ENCODE data around the gene TTC34.

DNA sequence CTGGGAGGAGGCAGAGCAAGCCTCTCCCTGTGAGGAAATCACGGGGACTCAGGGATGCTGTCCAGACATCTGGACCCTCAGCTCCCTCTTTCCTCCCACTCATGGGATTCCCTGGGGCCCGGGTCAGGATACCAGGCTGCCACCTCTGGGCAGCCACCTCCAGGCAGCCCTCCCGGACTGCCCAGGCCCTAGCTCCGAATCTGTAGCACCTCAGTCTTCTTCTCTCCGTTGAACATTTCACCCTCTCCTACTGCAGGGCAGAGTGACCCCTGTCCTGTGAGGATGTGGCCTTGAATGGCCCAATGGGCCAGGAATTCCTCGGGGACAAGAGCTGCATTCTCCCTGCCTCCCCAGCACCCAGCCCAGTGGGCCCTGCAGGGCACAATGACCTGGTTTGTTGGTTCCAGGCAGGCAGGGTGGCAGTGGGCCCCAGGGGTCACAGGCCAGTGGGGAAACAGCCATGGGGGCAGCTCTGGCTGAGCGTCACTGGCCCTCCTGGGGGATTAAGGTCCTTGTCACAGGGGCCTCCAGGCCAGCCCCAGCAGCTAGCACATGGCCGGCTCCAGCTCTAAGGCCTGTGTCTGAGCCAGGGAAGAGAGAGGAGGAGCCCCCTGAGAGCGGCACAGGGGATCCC, 9.5 kb upstream of the TTC34 start:
- TF ChIP-seq EZH2phosphoT487 (IDR thresholded peaks at IDR 0.05; ENCODE audit: low read depth), result no peak
- TF ChIP-seq, protein P1, sequence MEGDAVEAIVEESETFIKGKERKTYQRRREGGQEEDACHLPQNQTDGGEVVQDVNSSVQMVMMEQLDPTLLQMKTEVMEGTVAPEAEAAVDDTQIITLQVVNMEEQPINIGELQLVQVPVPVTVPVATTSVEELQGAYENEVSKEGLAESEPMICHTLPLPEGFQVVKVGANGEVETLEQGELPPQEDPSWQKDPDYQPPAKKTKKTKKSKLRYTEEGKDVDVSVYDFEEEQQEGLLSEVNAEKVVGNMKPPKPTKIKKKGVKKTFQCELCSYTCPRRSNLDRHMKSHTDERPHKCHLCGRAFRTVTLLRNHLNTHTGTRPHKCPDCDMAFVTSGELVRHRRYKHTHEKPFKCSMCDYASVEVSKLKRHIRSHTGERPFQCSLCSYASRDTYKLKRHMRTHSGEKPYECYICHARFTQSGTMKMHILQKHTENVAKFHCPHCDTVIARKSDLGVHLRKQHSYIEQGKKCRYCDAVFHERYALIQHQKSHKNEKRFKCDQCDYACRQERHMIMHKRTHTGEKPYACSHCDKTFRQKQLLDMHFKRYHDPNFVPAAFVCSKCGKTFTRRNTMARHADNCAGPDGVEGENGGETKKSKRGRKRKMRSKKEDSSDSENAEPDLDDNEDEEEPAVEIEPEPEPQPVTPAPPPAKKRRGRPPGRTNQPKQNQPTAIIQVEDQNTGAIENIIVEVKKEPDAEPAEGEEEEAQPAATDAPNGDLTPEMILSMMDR (IDR thresholded peaks at IDR 0.05; ENCODE audit: low read depth, low read length), result no peak
